ENCODE results near the gene CCDC187.

DNA sequence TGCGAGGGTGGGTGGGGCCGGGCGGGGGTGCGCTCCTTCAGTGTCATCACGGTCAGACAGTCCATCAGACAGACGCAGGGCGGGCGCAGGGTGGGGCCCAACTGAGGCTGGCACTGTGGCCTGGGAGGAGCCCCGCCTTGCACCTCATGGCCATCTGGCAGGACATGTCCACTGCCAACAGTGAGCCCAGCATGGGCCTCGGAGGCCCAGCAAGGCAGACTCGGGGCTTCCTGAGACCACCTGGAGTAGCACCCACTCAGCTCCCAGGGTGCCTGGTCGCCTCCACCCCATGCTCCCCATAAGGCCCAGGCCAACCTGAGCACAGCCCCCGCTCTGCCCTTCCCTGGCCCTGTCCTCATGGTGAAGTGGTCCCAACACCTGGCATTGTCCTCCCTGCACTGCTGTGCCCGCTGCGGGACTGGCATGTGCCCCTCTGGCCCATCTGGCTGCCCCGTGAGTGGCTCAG is 14.9 kb upstream of the CCDC187 start:
- no peak for TF ChIP-seq JUN (IDR thresholded peaks at IDR 0.05; ENCODE audit: low read depth, low read length)
- no peak for TF ChIP-seq CTCF (IDR thresholded peaks at IDR 0.05; ENCODE audit: control extremely low read depth in 1 of 3, insufficient read depth in 1 of 3, low read depth in 1 of 3, low read length in 3 of 3)
- TF ChIP-seq POLR2A (IDR thresholded peaks at IDR 0.05; ENCODE audit: control extremely low read depth in 1 of 2, low read depth in 2 of 2, low read length in 2 of 2): no peak
- no peak for TF ChIP-seq SRF (IDR thresholded peaks at IDR 0.05; ENCODE audit: low read depth, low read length)
- no peak for TF ChIP-seq EZH2 (IDR thresholded peaks at IDR 0.05; ENCODE audit: low read depth, low read length, severe bottlenecking)
- no peak for TF ChIP-seq NRF1 (IDR thresholded peaks at IDR 0.05; ENCODE audit: low read depth, low read length)
- TF ChIP-seq, protein P1, sequence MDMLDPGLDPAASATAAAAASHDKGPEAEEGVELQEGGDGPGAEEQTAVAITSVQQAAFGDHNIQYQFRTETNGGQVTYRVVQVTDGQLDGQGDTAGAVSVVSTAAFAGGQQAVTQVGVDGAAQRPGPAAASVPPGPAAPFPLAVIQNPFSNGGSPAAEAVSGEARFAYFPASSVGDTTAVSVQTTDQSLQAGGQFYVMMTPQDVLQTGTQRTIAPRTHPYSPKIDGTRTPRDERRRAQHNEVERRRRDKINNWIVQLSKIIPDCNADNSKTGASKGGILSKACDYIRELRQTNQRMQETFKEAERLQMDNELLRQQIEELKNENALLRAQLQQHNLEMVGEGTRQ (IDR thresholded peaks at IDR 0.05; ENCODE audit: low read length): no peak
